Measurements from ENCODE around the gene SOX5. TPM values are rescaled to one million over a fixed set of nuclear protein-coding genes. Genes with fewer than 3 reads are reported as not detected.

The SOX5 gene
- total and polyA plus RNA-seq, 2 donors (not counting 1 experiment from before 2014, with no cell fraction given): 9.2 to 32.0 TPM

DNA sequence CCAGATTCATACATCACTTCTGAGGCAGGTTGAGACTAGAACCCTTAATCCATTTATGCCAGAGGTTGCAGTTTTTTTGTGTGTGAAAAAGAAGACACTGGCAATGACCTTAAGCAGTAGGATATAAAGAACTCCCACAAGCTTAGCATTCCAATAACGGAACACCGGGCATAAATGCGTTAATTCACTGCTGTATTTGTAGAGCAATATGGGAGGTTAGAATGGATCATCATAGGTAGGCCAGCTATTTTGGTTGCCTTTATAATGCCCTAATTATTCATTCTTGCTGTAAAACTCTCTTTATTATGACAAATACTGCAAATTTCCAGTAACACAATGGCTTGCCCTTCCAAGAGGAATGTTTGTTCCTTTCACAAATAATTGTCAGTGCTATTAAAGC lies 322.7 kb downstream of the SOX5 start:
- H3K27ac ChIP-seq (ENCODE audit: insufficient read depth, low read length): no peak overlapping the region
- H3K9ac ChIP-seq (ENCODE audit: insufficient read depth, low read length): no peak overlapping the region
- H3K27me3 ChIP-seq (ENCODE audit: control insufficient read depth, insufficient read depth, low read length): no peaks in the 10 kb centered on the region
- no peak overlapping the region for H3K4me2 ChIP-seq (ENCODE audit: extremely low read depth, insufficient read depth, low read length)
- H3K36me3 ChIP-seq (ENCODE audit: control insufficient read depth, insufficient read depth, low read length): no peaks in the 10 kb centered on the region
- TF ChIP-seq, protein P1, sequence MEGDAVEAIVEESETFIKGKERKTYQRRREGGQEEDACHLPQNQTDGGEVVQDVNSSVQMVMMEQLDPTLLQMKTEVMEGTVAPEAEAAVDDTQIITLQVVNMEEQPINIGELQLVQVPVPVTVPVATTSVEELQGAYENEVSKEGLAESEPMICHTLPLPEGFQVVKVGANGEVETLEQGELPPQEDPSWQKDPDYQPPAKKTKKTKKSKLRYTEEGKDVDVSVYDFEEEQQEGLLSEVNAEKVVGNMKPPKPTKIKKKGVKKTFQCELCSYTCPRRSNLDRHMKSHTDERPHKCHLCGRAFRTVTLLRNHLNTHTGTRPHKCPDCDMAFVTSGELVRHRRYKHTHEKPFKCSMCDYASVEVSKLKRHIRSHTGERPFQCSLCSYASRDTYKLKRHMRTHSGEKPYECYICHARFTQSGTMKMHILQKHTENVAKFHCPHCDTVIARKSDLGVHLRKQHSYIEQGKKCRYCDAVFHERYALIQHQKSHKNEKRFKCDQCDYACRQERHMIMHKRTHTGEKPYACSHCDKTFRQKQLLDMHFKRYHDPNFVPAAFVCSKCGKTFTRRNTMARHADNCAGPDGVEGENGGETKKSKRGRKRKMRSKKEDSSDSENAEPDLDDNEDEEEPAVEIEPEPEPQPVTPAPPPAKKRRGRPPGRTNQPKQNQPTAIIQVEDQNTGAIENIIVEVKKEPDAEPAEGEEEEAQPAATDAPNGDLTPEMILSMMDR (conservative IDR thresholded peaks at IDR 0.05 in 1 of 2, IDR thresholded peaks at IDR 0.05 in 1 of 2; ENCODE audit: low read depth in 1 of 2, low read length in 2 of 2): no peak
- no peak for TF ChIP-seq EZH2 (IDR thresholded peaks at IDR 0.05; ENCODE audit: low read length, missing control alignments)
- H2AFZ ChIP-seq (ENCODE audit: low read length): no peak overlapping the region
- no peaks in the 10 kb centered on the region for H3K79me2 ChIP-seq (ENCODE audit: control insufficient read depth, insufficient read depth, low read length)
- H4K20me1 ChIP-seq (ENCODE audit: control insufficient read depth, extremely low read depth, insufficient read depth, low read length): no peaks in the 10 kb centered on the region
- no peaks in the 10 kb centered on the region for H3K4me1 ChIP-seq (ENCODE audit: control insufficient read depth, extremely low read depth, insufficient read depth, low read length)
- H3K9me3 ChIP-seq (ENCODE audit: control insufficient read depth, insufficient read depth, low read depth, low read length): no peaks in the 10 kb centered on the region
- DNase-seq (ENCODE audit: low read depth in 2 of 2): no peak
- no peak overlapping the region for H3K4me3 ChIP-seq (replicated peaks in 1 of 4; ENCODE audit: control extremely low read depth in 1 of 4, insufficient read depth in 1 of 4, low read depth in 3 of 4, low read length in 4 of 4)

DNA sequence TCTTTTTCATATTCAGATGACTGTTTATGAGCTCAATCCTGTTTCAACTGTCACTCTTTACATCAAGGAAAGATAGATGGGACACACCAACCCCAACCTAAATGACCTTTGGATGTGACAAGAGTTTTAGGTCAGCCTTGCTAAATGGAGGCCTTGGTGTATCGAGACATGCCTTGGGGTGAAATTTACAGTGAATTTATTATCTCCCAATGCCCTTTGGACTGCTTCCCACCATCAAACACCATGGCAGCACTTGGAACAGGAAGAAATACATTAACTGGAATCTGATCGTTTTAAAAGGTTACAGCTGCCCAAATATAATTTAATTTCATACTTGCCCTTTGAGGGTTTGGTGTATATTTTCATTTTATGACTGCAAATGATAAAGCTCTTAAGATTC lies 327.6 kb downstream of the SOX5 start:
- Histone ChIP-seq H3K9ac (ENCODE audit: insufficient read depth, low read length) (no peak overlapping the region), H2AFZ (ENCODE audit: low read length) (no peak overlapping the region), H3K79me2 (ENCODE audit: control insufficient read depth, insufficient read depth, low read length) (no peaks in the 10 kb centered on the region), H3K4me2 (ENCODE audit: extremely low read depth, insufficient read depth, low read length) (no peak overlapping the region), H3K4me1 (ENCODE audit: control insufficient read depth, extremely low read depth, insufficient read depth, low read length) (no peaks in the 10 kb centered on the region), H3K27ac (ENCODE audit: insufficient read depth, low read length) (no peak overlapping the region), H3K9me3 (ENCODE audit: control insufficient read depth, insufficient read depth, low read depth, low read length) (no peaks in the 10 kb centered on the region), H4K20me1 (ENCODE audit: control insufficient read depth, extremely low read depth, insufficient read depth, low read length) (no peaks in the 10 kb centered on the region), H3K27me3 (ENCODE audit: control insufficient read depth, insufficient read depth, low read length) (no peaks in the 10 kb centered on the region), H3K4me3 (replicated peaks in 1 of 4; ENCODE audit: control extremely low read depth in 1 of 4, insufficient read depth in 1 of 4, low read depth in 3 of 4, low read length in 4 of 4) (no peak overlapping the region), H3K36me3 (ENCODE audit: control insufficient read depth, insufficient read depth, low read length) (no peaks in the 10 kb centered on the region)
- TF ChIP-seq EZH2 (IDR thresholded peaks at IDR 0.05; ENCODE audit: low read length, missing control alignments): no peak
- TF ChIP-seq, protein P1 (conservative IDR thresholded peaks at IDR 0.05 in 1 of 2, IDR thresholded peaks at IDR 0.05 in 1 of 2; ENCODE audit: low read depth in 1 of 2, low read length in 2 of 2): no peak
- no peak for DNase-seq (ENCODE audit: low read depth in 2 of 2)

DNA sequence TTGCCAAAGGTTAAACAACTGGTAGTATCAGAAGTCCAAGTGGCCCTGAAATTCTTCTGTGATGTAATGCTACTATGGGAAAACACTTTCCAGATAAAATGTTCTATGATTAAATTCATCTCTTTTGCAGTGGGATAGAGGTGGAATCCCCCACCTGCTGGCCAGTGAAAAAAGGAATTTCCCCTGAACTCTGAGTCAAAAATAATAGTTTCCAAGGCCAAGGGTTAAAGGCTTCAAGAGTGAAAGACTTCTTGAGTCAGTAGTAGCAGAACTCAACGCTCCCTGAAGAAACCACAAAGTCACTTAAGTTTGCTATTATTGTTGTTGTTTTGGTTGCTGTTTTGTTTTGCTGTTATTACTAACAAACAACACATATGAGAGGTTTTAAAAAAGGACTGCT lies 330.8 kb downstream of the SOX5 start:
- Histone ChIP-seq H3K27ac (ENCODE audit: insufficient read depth, low read length) (no peak overlapping the region), H3K4me1 (ENCODE audit: control insufficient read depth, extremely low read depth, insufficient read depth, low read length) (no peaks in the 10 kb centered on the region), H4K20me1 (ENCODE audit: control insufficient read depth, extremely low read depth, insufficient read depth, low read length) (no peaks in the 10 kb centered on the region), H3K27me3 (ENCODE audit: control insufficient read depth, insufficient read depth, low read length) (no peaks in the 10 kb centered on the region), H3K4me2 (ENCODE audit: extremely low read depth, insufficient read depth, low read length) (no peak overlapping the region), H3K9me3 (ENCODE audit: control insufficient read depth, insufficient read depth, low read depth, low read length) (no peaks in the 10 kb centered on the region), H3K4me3 (replicated peaks in 1 of 4; ENCODE audit: control extremely low read depth in 1 of 4, insufficient read depth in 1 of 4, low read depth in 3 of 4, low read length in 4 of 4) (no peak overlapping the region), H3K79me2 (ENCODE audit: control insufficient read depth, insufficient read depth, low read length) (no peaks in the 10 kb centered on the region), H3K9ac (ENCODE audit: insufficient read depth, low read length) (no peak overlapping the region), H3K36me3 (ENCODE audit: control insufficient read depth, insufficient read depth, low read length) (no peaks in the 10 kb centered on the region), H2AFZ (ENCODE audit: low read length) (no peak overlapping the region)
- DNase-seq (ENCODE audit: low read depth in 2 of 2): no peak
- TF ChIP-seq, protein P1 (conservative IDR thresholded peaks at IDR 0.05 in 1 of 2, IDR thresholded peaks at IDR 0.05 in 1 of 2; ENCODE audit: low read depth in 1 of 2, low read length in 2 of 2): no peak
- no peak for TF ChIP-seq EZH2 (IDR thresholded peaks at IDR 0.05; ENCODE audit: low read length, missing control alignments)
